HG02870 (cell line): ENCODE results near the gene BSPH1.
"Not testable (repeated sequence)": the region's sequence is repeated elsewhere in the genome, so short reads cannot be mapped to it uniquely, and the experiment has no call there.

Experiments
- ATAC-seq: cut with Tn5 transposase; IDR thresholded peaks from one replicate; pipeline ENCODE4 v1.9.1; 2021; ENCODE audit warnings: mild to moderate bottlenecking, moderate library complexity; ENCODE audit not compliant: unreplicated experiment

The BSPH1 gene

GRCh38 chr19:47992070-47992469, at the start of gene BSPH1:
Gene BSPH1 (minus strand): TSS chr19:47992170. CDS start chr19:47992081, 89 bp downstream.
- no peak for ATAC-seq

DNA sequence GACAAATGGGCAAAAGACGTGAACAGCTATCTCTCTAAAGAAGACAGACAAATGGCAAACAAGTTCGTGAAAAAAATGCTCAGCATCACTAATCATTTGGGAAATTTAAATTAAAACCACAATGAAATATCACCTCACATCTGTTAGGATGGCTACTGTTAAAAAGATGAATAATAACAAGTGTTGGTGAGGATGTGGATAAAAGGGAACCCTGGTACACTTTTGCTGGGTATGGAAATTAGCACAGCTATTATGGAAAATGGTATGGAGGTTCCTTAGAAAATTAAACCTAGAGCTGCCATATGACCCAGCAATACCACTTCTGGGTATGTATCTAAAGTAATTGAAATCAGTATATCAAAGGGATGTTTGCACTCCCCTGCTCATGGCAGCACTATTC, 44.8 kb upstream of the BSPH1 start:
- no peak for ATAC-seq

DNA sequence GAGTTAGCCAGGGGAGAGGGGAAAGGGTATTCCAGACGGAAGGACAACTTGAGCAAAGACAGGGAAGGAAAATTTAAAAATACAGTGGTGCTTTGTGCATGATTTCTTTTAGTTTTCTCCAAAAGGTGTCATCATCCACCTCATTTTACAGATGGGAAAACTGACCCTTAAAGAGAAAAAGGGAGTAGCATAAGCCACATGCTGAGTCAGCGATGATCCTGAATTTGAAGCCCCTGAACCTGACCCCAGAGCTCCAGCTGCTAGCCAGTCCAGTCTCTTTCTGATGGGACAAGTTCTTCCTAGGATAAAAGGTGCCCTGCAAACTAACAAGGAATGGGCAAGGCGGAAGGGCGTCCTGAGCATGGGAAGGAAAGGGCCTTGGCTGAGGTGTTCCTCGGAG, 41.6 kb upstream of the BSPH1 start:
- no peak for ATAC-seq

GRCh38 chr19:48030073-48030472, 38.1 kb upstream of the BSPH1 start:
- no peak for ATAC-seq

DNA sequence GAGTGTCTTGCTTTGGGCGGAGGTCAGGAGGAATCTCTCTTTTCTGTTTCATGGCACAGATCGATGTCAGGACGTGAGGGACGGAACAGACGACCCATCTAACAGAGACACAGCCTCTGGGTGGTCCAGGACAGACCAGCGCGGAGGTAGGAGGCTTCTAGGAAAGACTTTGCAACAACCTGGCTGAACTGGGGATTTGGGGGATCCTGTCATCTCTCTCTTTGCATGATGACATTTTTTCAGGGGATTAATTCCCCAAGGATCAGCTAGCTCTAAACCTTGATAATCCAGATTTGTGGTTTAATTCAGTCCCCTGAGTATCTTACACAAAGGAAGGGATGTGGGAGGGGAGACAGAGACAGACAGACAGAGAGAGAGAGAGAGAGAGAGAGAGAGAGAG, 37.5 kb upstream of the BSPH1 start:
- ATAC-seq, result no peak

DNA sequence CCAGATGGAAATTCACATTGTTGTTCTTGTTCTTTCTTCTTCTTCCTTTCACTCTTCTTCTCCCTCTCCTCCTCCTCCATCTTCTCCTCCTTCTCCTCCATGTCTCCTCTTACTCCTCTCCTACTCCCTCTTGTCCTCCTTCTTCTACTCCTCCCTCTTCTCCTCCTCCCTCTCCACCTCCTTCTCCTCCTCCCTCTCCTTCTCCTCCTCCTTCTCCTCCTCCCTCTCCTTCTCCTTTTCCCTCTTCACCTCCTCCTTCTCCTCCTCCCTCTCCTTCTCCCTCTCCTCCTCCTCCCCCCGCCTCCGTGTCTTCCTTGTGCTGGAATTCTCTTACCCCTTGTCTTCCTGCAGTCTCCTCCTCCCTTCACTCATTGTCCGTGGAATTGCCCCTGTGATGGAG, 33.5 kb upstream of the BSPH1 start:
- ATAC-seq, result no peak

GRCh38 chr19:48023518-48023917, 31.5 kb upstream of the BSPH1 start:
- ATAC-seq, result no peak

GRCh38 chr19:48023011-48023410, 31.0 kb upstream of the BSPH1 start:
- ATAC-seq, result no peak

GRCh38 chr19:48020686-48021085, 28.7 kb upstream of the BSPH1 start:
- ATAC-seq, result no peak

- no peak for ATAC-seq
These were observed 19.2 kb upstream of the BSPH1 start for GRCh38 chr19:48010932-48011758.

GRCh38 chr19:48006762-48007161, 14.8 kb upstream of the BSPH1 start:
- ATAC-seq, result no peak

DNA sequence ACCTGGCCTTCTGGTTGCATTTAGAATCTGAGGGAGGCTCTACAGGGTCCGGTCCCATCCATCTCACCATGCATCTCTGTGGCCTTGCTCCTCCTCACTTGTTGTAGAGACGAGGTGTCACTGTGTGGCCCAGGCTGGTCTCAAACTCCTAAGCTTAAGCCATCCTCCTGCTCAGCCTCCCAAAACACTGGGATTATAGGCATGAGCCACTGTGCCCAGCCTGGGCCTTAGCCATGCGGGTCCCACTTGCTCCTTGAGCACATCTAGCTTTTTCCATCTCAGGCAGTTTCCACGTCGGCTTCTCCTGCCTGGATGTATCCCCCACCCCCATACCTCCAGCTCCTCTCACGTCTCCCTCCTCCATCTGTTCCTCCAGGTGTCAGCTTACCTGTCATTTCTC, 12.3 kb upstream of the BSPH1 start:
- no peak for ATAC-seq

GRCh38 chr19:48000846-48001245, 8.9 kb upstream of the BSPH1 start:
- no peak for ATAC-seq

GRCh38 chr19:47998800-47999199, 6.8 kb upstream of the BSPH1 start:
- ATAC-seq, result no peak

- ATAC-seq, result no peak
These were observed 4.3 kb upstream of the BSPH1 start for GRCh38 chr19:47996230-47996727.

DNA sequence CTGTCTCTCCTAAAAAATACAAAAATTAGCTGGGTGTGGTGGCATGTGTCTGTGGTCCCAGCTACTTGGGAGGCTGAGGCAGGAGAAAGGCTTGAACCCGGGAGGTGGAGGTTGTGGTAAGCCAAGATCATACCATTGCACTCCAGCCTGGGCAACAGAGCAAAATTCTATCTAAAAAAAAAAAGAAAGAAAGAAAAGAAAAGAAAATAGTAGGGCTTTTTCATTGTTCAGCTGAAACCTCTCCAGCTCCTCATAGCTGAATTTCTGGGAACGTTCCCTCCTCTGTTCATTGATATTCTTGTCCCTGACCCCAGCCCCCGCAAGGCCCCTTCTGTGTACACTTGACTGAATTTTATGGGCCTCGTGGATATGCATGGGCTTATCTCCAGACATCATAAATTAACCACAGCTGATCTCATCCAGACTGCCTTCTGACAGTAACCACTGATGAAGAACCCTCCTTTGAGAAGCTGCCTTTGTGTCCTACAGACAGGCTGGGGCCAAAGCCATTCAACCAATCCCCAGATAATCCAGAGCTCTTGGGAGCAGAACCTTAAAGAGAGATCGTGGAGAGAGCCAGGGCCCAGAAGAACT, 2.3 kb upstream of the BSPH1 start, which contains the start of gene ELSPBP1:
ELSPBP1 (plus strand) TSS at position 424 of the 594 bp plus-strand sequence. CDS start 14,036 bp downstream, outside the sequence.
- ATAC-seq, result no peak

DNA sequence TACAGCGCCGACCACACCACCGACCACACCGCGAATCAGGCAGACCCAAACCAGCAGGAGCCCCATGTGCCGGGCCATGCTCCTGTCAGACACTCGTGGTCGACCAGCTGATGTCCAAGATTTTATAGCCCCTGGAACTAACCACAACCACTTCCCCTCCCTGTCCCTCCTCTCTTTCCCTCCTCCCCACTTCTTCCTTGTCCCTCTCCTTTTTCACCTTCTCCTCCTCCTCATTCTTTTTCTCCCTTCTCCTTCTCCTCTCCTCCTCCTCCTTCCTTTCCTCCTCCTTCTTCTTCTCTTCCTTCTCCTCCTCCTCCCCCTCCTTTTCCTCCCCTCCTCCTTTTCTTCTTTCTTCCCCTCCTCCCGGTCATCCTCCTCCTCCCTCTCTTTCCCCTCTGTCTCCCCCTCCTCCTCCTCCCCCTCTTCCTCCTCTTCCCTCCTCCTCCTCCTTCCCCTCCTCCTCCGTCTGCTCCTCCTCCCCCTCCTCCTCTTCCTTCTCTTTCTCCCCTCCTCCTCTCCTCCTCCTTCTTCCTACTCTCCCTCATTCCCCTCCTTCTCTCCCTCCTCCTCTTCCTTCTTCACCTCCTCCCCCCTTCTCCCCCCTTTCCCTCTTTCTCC, 670 bp downstream of the BSPH1 start:
- no peak for ATAC-seq

DNA sequence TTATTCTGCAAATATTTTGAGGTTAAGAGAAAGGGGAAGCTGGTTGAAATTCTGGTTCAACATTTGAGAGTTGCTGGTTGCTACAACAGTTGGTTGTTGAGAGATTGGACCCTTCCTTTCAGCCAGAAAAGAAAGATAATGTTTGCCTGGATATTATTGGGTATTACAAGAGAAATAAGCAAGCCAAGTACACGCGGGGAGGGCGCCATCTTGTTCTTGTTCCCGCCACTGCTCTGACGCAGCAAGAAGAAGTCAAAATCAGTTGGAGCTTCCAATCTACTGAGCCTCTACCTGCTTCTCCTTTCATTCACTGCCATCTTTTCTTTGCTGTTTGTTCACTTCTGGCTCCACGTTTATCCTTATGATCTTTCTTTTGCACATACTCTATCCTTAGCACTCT, 18.4 kb downstream of the BSPH1 start:
- ATAC-seq, result no peak

- ATAC-seq, result not testable (repeated sequence)
These were observed 36.0 kb downstream of the BSPH1 start for GRCh38 chr19:47955936-47956335.

GRCh38 chr19:47952132-47952531, 39.8 kb downstream of the BSPH1 start:
- not testable (repeated sequence) for ATAC-seq

DNA sequence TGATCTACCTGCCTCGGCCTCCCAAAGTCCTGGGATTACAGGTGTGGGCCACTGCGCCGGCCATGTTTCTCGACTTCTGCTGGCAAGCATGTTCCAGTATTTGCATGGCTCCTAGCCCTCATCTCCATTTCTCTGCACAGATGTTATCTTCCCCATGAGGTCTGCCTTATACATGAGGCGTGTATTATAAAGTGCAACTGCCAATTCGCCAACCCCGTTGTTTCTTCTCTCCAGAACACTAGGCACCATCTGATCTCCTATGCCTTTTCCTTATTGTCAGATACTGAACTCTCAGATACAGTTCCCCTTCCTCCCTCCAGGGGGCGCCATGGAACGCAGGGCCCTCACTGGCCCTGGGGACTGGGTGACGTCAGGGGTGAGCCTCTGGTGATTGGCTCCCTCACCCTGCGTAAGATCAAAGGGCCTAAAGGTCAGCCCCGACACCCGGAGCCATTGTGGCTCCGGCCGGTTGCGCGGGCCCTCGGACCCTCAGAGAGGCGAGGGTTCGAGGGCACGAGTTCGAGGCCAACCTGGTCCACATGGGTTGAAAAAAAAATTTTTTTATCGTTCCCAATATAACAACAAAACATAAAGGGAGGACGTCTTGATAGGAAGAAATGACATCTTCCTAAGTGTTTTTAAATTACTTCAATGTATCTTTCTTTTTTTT, 42.0 kb downstream of the BSPH1 start:
- not testable (repeated sequence) for ATAC-seq
